DMS153 (cell line): ENCODE measurements around the gene GOLGA2.
A peak's percentile ranks its signal among the peaks of the same experiment; 100 is the strongest.

Source experiments
- DNase-seq: peaks from one replicate; lab custom pipeline; 2025; lab: John Stamatoyannopoulos, UW

GOLGA2 gene

GRCh38 chr9:128257907-128258306, 17.9 kb downstream of the GOLGA2 start:
- DNase-seq: no peak

DNA sequence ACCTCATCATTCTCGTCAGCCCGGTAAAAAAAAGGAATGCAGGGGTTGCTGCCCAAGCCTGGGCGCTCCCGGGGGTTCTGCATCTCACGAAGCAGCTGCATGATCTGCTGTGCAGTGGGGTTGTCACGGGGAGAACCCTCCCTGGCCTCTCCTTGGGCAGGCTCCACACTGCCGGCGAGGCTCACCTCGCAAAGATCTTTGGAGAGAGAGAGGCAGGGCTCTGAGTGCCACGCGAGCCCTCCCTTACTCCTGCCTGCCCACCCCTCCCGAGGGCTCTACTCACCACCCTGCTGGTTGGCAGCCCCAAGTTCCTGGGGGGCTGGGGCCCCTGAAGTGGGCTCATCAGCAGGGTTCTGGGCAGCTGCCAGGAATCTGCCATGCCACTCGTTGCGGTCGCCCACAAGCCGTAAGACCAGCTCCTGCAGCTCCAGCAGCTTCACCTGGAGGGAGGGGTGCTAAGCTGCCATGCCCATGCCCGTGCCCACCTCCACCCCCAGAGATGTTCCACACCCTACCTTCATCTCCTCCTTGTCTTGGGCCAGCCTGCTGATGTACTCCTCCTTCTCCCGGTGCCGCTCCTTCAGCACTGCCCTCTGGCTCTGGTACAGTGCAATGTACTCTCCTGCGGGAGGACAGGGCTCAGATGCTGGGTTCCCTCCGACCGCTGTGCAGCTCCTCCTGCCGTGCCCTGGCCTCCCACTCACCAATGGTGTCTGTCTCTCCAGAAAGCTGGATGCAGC, 18.6 kb downstream of the GOLGA2 start:
- no peak for DNase-seq

DNA sequence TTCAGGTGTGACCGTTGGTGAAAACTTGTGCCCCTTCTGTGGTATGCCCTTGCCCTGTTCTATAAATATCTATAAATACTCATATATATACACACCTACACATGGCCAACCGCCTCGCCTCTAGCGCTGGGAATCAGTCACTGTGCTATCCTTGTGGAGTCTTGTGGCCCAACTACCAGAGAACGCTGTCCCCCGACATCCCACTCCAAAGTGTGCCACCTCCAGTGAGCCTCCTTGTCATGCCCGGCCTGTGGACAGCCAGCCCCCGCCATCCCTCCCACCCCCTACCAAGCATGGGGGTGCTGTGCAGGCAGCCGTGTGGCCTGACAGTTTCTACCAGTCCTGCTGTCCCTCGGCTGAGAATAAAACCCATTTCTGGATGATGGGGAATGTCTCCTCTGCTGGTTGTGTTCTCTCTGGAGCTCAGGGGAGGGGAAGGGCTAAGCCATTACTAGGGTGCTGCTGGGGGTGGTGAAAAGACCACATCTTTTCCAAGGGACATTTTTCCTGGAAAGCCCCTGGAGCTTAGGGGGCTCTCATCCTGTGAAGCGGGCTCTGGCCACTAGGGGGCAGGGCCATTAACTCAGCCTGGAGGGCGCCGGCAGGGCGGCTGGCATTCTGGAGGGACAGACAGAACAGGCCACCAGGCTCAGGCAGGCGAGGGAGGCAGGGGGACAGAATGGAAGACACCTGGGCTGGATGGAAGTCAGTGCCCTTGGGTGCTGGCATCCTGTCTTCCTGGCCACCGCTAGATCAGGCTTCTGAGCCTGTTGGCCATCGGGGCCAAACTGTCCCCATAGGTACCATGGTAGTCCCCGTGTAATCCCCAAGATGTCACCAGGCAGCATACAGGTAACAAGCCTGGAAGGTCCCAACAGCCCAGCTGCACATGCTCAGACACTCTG, 20.7 kb downstream of the GOLGA2 start:
- no peak for DNase-seq

GRCh38 chr9:128254362-128254761, 21.4 kb downstream of the GOLGA2 start:
- no peak for DNase-seq

GRCh38 chr9:128253991-128254346, 21.8 kb downstream of the GOLGA2 start:
- no peak for DNase-seq

DNA sequence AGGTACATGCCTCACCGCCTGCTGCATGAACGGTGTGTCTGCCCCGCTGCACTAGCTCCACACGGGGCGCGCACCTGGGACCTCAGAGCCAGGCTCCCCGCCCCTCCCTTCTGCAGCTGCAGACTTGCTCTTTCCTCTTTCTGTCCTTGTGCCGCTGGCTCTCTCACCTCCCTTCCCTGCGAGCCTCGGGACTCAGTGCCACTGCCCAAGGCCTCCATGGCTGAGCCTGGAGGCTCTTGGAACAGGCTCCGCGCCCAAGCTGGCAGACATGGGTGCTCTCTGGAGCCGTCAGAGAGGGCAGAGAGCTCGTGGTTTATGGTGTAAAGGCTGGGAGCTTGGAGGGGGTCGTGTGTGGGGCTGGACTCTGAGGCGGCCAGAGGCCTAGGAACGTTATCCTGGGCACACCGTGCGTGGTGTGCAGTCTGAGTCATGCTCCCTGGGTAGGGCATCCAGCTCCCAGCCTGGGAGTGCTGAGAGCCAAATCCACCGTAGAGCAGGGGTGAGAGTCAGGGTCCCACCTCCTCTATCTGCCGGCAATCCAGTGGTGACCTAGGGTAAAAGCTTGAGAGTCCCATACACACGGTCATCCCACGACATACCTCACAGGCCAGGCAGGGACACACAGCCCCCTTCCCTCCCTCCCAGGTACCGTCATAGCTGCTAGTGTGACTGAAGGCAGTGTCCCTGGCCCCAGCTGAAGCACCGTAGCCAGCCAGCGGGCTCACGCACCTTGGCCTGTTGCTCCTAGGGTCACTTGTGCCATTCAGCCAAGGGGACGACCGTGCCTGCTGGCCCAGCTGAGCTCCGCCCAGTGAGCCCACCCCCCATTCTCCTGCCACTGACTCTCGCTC, 22.4 kb downstream of the GOLGA2 start:
- no peak for DNase-seq

GRCh38 chr9:128252317-128253139, 23.3 kb downstream of the GOLGA2 start:
- no peak for DNase-seq

GRCh38 chr9:128251732-128252100, 24.1 kb downstream of the GOLGA2 start:
- no peak for DNase-seq

DNA sequence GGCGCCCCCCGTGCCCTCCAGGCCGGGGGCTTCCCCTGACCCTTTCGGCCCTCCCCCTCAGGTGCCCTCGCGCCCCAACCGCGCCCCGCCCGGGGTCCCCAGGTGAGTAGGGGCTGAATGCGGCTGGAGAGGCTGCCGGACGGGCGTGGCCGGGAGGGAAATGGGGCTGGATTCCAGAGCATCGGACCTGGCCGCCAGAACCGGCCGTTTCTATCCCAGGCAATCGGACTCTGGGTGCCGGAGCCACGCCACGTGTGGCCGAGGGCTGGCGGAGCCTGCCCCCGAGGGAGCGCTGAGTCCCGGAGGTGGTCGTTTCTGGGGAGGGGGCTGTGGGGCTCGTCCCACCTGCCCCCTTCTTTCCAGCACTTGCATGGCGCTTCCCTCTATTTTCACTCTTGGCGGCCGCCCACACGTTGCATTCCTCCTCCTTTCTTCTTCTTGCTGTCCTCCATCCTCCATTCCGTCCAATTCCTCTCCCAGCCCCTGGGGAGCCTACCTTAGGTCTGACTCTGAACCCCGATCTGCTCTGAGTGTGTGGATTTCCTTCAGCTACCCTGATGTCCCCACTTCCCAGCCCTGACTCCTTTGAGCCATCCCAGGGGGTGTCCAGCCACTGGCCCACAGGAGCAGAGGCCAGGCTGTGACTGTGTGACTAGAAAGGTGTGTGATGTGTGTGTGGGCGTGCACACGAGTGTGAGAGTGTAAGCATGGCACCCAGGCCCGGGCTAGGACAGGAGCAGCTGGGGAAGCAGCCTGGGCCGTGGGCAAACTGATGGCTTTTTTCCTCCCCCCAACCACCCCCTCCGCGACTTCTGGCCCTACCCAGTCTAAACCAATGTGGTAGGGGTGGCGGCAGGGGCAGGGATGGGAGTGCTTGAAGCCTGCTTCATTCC, 24.7 kb downstream of the GOLGA2 start:
- DNase-seq: no peak

- DNase-seq: peak; percentile 78
These were observed 25.6 kb downstream of the GOLGA2 start for GRCh38 chr9:128249908-128250838.

DNA sequence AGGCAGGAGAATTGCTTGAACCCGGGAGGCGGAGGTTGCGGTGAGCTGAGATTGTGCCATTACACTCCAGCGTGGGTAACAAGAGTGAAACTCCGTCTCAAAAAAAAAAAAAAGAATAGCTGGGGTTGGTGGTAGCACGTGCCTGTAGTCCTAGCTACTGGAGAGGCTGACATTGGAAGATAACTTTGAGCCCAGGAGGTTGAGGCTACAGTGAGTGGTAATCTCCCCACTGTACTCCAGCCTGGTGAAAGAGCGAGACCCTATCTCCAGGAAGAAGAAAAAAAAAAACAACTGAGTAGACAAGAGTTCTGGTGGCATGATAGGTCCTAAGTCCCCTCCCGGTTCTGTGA, 26.3 kb downstream of the GOLGA2 start:
- no peak for DNase-seq

DNA sequence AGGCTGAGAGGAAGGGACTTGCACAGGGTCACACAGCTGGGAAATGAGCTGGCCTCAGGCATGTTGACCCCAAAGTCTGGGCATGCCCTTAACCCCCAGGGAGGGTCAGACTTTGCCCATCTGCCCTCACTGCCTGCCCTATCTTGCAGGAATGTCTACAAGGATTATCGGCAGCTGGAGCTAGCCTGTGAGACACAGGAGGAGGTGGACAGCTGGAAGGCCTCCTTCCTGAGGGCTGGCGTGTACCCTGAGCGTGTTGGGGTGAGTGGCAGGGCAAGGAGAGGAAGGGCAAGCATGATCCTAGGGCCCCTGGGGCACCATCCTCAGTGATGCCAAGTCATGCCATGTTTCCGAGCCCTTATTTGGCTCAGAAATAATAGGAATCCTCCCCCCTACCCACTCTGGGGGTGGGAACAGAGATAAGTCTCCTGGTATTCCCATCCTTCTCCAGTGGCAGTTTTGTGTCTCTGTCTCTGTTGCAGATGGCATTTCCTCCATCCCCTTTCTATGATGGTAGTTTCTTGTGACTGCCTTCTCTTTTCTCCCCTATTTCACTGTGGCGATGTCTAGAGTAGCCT, 28.5 kb downstream of the GOLGA2 start:
- DNase-seq: no peak

DNA sequence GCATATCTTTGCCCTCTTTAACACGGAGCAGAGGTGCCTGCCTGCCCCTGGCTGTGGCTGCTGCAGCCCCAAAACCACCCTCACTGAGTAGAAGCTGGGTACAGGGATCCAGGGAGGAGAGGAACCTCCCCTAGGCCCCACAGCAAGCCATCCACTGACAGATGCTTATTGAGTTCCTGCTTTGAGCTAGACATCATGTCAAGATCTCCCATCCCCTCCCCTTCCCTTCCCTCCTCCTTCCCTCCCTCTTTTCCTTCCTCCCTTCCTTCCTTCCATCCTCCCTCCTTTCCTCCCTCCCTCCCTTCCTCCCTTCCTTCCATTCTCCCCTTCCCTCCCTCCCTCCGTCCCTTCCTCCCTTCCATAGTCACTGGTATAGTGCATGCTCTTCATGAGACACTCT, 29.3 kb downstream of the GOLGA2 start:
- DNase-seq: no peak

DNA sequence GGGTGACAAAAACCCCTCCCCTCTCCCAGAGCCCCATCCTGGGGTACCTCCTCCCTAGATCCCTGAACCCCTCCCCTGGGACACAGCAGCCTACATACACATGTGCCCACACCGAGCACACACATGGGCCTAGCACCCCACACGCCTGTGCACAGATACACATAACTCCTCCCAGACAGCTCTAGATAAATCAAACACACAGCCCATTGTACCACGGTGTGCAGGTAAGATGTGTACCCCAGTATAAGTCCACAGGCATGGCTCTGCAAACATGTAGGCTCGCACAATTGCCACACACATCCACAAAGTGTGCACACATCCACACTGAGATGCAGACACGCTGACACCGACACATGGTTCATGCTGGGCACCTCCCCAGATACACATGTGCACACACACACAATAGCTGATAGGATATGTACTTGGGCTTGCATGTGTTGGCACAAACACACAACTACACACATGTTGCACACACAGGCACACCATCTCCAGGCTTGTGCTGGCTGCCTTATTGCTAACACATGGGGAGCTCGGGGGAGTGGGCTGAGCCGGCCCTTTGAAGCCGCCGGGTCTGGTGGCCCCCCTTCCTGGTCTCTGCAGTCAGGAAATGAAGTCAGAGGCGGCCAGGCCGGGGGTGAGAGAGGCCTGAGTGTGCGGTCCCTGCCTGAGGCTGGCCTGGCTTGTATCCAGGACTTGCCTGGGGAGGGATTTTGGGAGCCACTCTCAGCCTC, 30.2 kb downstream of the GOLGA2 start:
- DNase-seq: no peak

- DNase-seq: no peak
These were observed 31.0 kb downstream of the GOLGA2 start for GRCh38 chr9:128244837-128245231.

DNA sequence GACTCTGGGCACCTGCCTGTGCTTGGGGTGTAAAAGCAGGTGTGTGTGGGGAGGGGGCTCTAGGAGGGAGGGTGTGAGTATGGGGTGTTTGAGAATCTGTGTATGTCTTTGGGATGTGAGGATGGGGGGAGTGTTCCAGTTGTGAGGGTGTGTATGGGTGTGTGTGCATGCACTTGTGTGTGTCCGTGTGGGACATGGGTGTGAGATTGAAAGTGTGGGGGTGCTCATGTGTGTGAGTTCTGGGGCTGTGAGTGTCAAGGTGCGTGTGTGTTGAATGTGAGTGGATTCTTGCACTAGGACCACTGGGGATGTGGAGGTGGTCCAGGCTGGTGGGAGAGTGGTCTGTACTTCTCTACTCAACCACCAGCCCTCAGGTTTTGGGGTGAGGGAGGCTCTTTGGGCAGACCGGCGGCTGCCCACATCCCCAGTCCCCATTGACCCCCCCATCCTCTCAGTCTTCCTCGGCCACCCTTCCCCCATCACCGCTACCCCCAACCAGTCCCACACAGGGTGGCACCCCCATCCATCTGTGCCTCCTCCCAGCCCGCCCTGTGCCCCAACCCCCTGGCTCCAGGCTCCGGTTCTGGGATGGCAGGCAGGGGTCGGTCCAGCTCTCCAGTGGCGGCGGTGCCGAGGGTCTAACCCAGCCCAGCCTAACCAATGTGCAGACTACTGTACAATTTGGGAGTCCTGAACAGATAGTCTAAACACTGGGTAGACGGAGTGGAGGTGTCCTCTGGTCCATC, 31.5 kb downstream of the GOLGA2 start:
- DNase-seq: no peak

- DNase-seq: no peak
These were observed 32.4 kb downstream of the GOLGA2 start for GRCh38 chr9:128243215-128244018.
